Measurements from ENCODE around the gene AKNA. TPM values are rescaled to one million over a fixed set of nuclear protein-coding genes. Genes with fewer than 3 reads are reported as not detected.

Gene AKNA
- polyA plus RNA-seq, 1 donor from 2014 or later: 1.2 TPM

- H3K27me3 ChIP-seq (ENCODE audit: insufficient read depth, low read depth, low read length): no peaks in the 10 kb centered on the region
- TF ChIP-seq EP300 (conservative IDR thresholded peaks at IDR 0.05; ENCODE audit: poor library complexity, severe bottlenecking): no peak
- no peak for TF ChIP-seq EZH2 (IDR thresholded peaks at IDR 0.05; ENCODE audit: borderline replicate concordance, insufficient read depth, low read length, poor library complexity, severe bottlenecking)
- TF ChIP-seq CTCF (IDR thresholded peaks at IDR 0.05; ENCODE audit: poor library complexity, severe bottlenecking): no peak
- TF ChIP-seq POLR2AphosphoS5 (IDR thresholded peaks at IDR 0.05): no peak
- no peak for TF ChIP-seq REST (IDR thresholded peaks at IDR 0.05; ENCODE audit: borderline replicate concordance)
- TF ChIP-seq SMC3 (conservative IDR thresholded peaks at IDR 0.05; ENCODE audit: poor library complexity): no peak
- no peak for TF ChIP-seq RAD21 (conservative IDR thresholded peaks at IDR 0.05)
- no peak overlapping the region for H3K4me3 ChIP-seq (ENCODE audit: low read length)
- no peaks in the 10 kb centered on the region for H3K9me3 ChIP-seq (ENCODE audit: low read length)
- no peak overlapping the region for H3K9ac ChIP-seq (ENCODE audit: low read length)
- H3F3A ChIP-seq (ENCODE audit: insufficient read depth, low read length, poor library complexity, severe bottlenecking): no peaks in the 10 kb centered on the region
- H3K4me2 ChIP-seq (ENCODE audit: low read length): no peak overlapping the region
- H3K9me2 ChIP-seq (ENCODE audit: insufficient read depth, low read length): no peaks in the 10 kb centered on the region
- H3K27ac ChIP-seq (ENCODE audit: low read length): no peak overlapping the region
- no peaks in the 10 kb centered on the region for H3K79me2 ChIP-seq (replicated peaks; ENCODE audit: insufficient read depth, low read length)
- H2AFZ ChIP-seq (ENCODE audit: low read depth, low read length): no peak overlapping the region
- H4K20me1 ChIP-seq (ENCODE audit: insufficient read depth): no peaks in the 10 kb centered on the region
- H3K36me3 ChIP-seq (ENCODE audit: insufficient read depth, low read length): no peaks in the 10 kb centered on the region
Observed at GRCh38 chr9:114314881-114315722, 72.7 kb downstream of the AKNA start.

GRCh38 chr9:114314256-114314867 is 73.4 kb downstream of the AKNA start:
- Histone ChIP-seq H3F3A (ENCODE audit: insufficient read depth, low read length, poor library complexity, severe bottlenecking) (no peaks in the 10 kb centered on the region), H4K20me1 (ENCODE audit: insufficient read depth) (no peaks in the 10 kb centered on the region), H3K9ac (ENCODE audit: low read length) (no peak overlapping the region), H3K79me2 (replicated peaks; ENCODE audit: insufficient read depth, low read length) (no peaks in the 10 kb centered on the region), H3K36me3 (ENCODE audit: insufficient read depth, low read length) (no peaks in the 10 kb centered on the region), H3K27ac (ENCODE audit: low read length) (no peak overlapping the region), H3K27me3 (ENCODE audit: insufficient read depth, low read depth, low read length) (no peaks in the 10 kb centered on the region), H3K4me3 (ENCODE audit: low read length) (no peak overlapping the region), H3K9me2 (ENCODE audit: insufficient read depth, low read length) (no peaks in the 10 kb centered on the region), H3K9me3 (ENCODE audit: low read length) (no peaks in the 10 kb centered on the region), H3K4me2 (ENCODE audit: low read length) (no peak overlapping the region), H2AFZ (ENCODE audit: low read depth, low read length) (no peak overlapping the region)
- TF ChIP-seq CTCF (IDR thresholded peaks at IDR 0.05; ENCODE audit: poor library complexity, severe bottlenecking) (no peak), REST (IDR thresholded peaks at IDR 0.05; ENCODE audit: borderline replicate concordance) (no peak), EZH2 (IDR thresholded peaks at IDR 0.05; ENCODE audit: borderline replicate concordance, insufficient read depth, low read length, poor library complexity, severe bottlenecking) (no peak), POLR2AphosphoS5 (IDR thresholded peaks at IDR 0.05) (no peak), MXI1 (conservative IDR thresholded peaks at IDR 0.05; ENCODE audit: poor library complexity, severe bottlenecking) (no peak), TAF1 (IDR thresholded peaks at IDR 0.05; ENCODE audit: low read depth) (no peak), SMC3 (conservative IDR thresholded peaks at IDR 0.05; ENCODE audit: poor library complexity) (no peak), RAD21 (conservative IDR thresholded peaks at IDR 0.05) (no peak), EP300 (conservative IDR thresholded peaks at IDR 0.05; ENCODE audit: poor library complexity, severe bottlenecking) (no peak)
